HUES64 (cell line): ENCODE results near the gene ELMO2.

Experiments
- H3K27ac ChIP-seq: 2 replicates; pipeline ENCODE4 v1.7.0; 2013; ENCODE audit warnings: low read depth, low read length, inconsistent platforms
- H3K27me3 ChIP-seq: 2 replicates; pipeline ENCODE4 v1.6.1; 2013; ENCODE audit warnings: mild to moderate bottlenecking, low read length; ENCODE audit not compliant: insufficient read depth
- H3K36me3 ChIP-seq: 2 replicates; pipeline ENCODE4 v1.6.1; 2013; ENCODE audit warnings: mild to moderate bottlenecking, low read length; ENCODE audit not compliant: insufficient read depth
- H3K4me1 ChIP-seq: 2 replicates; pipeline ENCODE4 v1.6.1; 2013; ENCODE audit warnings: mild to moderate bottlenecking, low read length, moderate library complexity; ENCODE audit not compliant: insufficient read depth
- H3K4me3 ChIP-seq: 2 replicates; pipeline ENCODE4 v1.5.1; 2013; ENCODE audit warnings: mild to moderate bottlenecking, low read length, moderate library complexity
- H3K9ac ChIP-seq: 2 replicates; pipeline ENCODE4 v1.6.1; 2013; ENCODE audit warnings: mild to moderate bottlenecking, low read depth, low read length
- H3K9me3 ChIP-seq: 2 replicates; pipeline ENCODE4 v1.6.1; 2013; ENCODE audit warnings: low read depth, low read length; ENCODE audit not compliant: insufficient read depth
- WGBS: fragments of 150-250, 120-280 bp; methylation state at CpG from one replicate; pipeline ENCODE4 v1.1.7; 2013; ENCODE audit warnings: missing lambda C conversion rate; 5-methylcytosine and 5-hydroxymethylcytosine counted together

Gene ELMO2

GRCh38 chr20:46406986-46407670 is 713 bp upstream of the ELMO2 start:
- H3K4me3 ChIP-seq = peak overlapping the region; percentile 92
- peaks cover 4% of the 10 kb centered on the region; the same call in 1 of the 2 replicates for H3K36me3 ChIP-seq
- 18% methylated on average over 26 of the region's 26 CpGs for WGBS
- no peaks in the 10 kb centered on the region for H3K9me3 ChIP-seq
- H3K27ac ChIP-seq = no peak overlapping the region
- peak overlapping the region; percentile 33 for H3K9ac ChIP-seq
- H3K4me1 ChIP-seq = peaks cover 12% of the 10 kb centered on the region; the same call in 1 of the 2 replicates
- H3K27me3 ChIP-seq = peaks cover 2% of the 10 kb centered on the region; the same call in 1 of the 2 replicates

- Histone ChIP-seq H3K4me1 (peaks cover 23% of the 10 kb centered on the region), H3K9me3 (no peaks in the 10 kb centered on the region), H3K9ac (no peak overlapping the region; the same call in 1 of the 2 replicates), H3K27me3 (no peaks in the 10 kb centered on the region), H3K4me3 (no peak overlapping the region), H3K36me3 (peaks cover 14% of the 10 kb centered on the region; the same call in 1 of the 2 replicates), H3K27ac (no peak overlapping the region)
- 92% methylated on average over 2 of the region's 2 CpGs for WGBS
Measured at GRCh38 chr20:46402331-46402811, 4.0 kb downstream of the ELMO2 start.

- H3K4me1 ChIP-seq = peaks cover 19% of the 10 kb centered on the region
- H3K27me3 ChIP-seq = no peaks in the 10 kb centered on the region
- H3K9ac ChIP-seq = no peak overlapping the region
- H3K9me3 ChIP-seq = no peaks in the 10 kb centered on the region
- H3K27ac ChIP-seq = no peak overlapping the region
- 81% methylated on average over 2 of the region's 2 CpGs for WGBS
- peaks cover 22% of the 10 kb centered on the region; the same call in 1 of the 2 replicates for H3K36me3 ChIP-seq
- no peak overlapping the region for H3K4me3 ChIP-seq
Measured at GRCh38 chr20:46401478-46401860, 4.9 kb downstream of the ELMO2 start.

DNA sequence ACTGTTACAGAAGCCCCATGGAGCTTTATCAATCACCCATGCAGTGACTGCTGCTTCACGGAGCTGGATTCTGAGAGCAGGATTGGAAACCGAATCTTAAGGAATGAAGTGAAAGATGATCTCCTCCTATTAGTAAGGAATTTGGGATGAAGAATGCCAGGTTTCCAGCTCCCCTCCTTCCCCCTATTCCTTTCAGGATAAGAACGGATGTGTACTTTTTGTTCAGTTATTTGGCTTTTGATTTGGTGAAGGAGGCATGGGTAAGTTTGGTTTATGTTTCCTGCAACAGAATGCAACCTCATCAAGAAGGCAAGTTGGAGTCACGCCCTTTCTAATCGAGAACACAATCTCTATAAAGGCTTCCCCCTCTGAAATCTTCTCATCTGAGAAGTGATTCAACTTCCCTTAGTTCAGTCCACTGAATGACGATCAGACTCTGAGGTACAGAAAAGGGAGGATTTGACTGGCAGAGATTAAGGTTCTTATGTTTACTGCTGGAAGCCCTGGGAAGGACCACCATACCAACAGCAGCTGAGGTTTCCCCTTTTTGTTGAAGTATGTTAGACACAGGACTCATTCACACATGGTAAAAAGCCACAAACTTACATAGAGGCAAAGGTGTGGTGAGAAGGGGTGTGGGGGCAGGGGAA is 5.5 kb downstream of the ELMO2 start:
- Histone ChIP-seq H3K36me3 (peaks cover 28% of the 10 kb centered on the region; the same call in 1 of the 2 replicates), H3K27ac (peak overlapping the region; percentile 53; the same call in 1 of the 2 replicates), H3K9me3 (no peaks in the 10 kb centered on the region), H3K9ac (no peak overlapping the region), H3K4me3 (no peak overlapping the region), H3K27me3 (no peaks in the 10 kb centered on the region), H3K4me1 (peaks cover 19% of the 10 kb centered on the region)
- WGBS = 63% methylated on average over 6 of the region's 6 CpGs

GRCh38 chr20:46400253-46400652 is 6.2 kb downstream of the ELMO2 start:
- no peaks in the 10 kb centered on the region for H3K9me3 ChIP-seq
- no peak overlapping the region for H3K4me3 ChIP-seq
- peaks cover 33% of the 10 kb centered on the region; the same call in 1 of the 2 replicates for H3K36me3 ChIP-seq
- no peak overlapping the region for H3K9ac ChIP-seq
- H3K4me1 ChIP-seq = peaks cover 19% of the 10 kb centered on the region
- no peaks in the 10 kb centered on the region for H3K27me3 ChIP-seq
- WGBS = 71% methylated on average over 2 of the region's 4 CpGs
- no peak overlapping the region for H3K27ac ChIP-seq

GRCh38 chr20:46399401-46399800 is 7.0 kb downstream of the ELMO2 start:
- Histone ChIP-seq H3K9ac (no peak overlapping the region), H3K36me3 (peaks cover 40% of the 10 kb centered on the region), H3K4me3 (no peak overlapping the region), H3K27me3 (no peaks in the 10 kb centered on the region), H3K4me1 (peaks cover 19% of the 10 kb centered on the region), H3K9me3 (no peaks in the 10 kb centered on the region), H3K27ac (no peak overlapping the region)
- 97% methylated on average over 3 of the region's 3 CpGs for WGBS

DNA sequence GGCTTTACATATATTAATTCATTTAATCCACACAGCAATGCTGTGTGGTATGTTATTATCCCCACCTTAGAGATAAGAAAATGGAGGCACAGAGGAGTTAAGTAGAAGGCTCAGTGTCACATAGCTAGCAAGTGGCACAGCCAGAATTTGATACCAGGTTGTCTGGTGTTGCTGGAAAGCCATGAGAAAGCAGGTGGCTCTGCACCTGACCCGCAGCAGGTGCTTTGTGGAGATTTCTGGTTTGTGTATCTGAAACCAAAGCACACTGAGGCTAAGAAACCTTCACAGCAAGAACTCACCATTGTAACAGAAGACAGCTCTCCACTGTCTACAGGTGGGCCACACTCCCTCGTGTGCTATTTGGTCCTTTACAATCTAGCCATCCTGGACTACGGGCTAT is 7.5 kb downstream of the ELMO2 start:
- Histone ChIP-seq H3K9ac (no peak overlapping the region), H3K4me1 (peaks cover 19% of the 10 kb centered on the region), H3K9me3 (no peaks in the 10 kb centered on the region), H3K36me3 (peaks cover 45% of the 10 kb centered on the region), H3K27ac (no peak overlapping the region), H3K27me3 (no peaks in the 10 kb centered on the region), H3K4me3 (no peak overlapping the region)
- 92% methylated on average over 3 of the region's 3 CpGs for WGBS

- Histone ChIP-seq H3K9ac (no peak overlapping the region), H3K27me3 (no peaks in the 10 kb centered on the region), H3K4me1 (peaks cover 11% of the 10 kb centered on the region), H3K9me3 (no peaks in the 10 kb centered on the region), H3K4me3 (no peak overlapping the region), H3K27ac (no peak overlapping the region), H3K36me3 (peaks cover 67% of the 10 kb centered on the region)
- WGBS = 94% methylated on average over 6 of the region's 7 CpGs
Measured at GRCh38 chr20:46396052-46396740, 10.2 kb downstream of the ELMO2 start.

GRCh38 chr20:46394872-46395760 is 11.3 kb downstream of the ELMO2 start:
- Histone ChIP-seq H3K9me3 (no peaks in the 10 kb centered on the region), H3K4me3 (no peak overlapping the region), H3K4me1 (peaks cover under 1% of the 10 kb centered on the region), H3K36me3 (peaks cover 78% of the 10 kb centered on the region), H3K27ac (no peak overlapping the region), H3K9ac (no peak overlapping the region), H3K27me3 (no peaks in the 10 kb centered on the region)
- 93% methylated on average over 10 of the region's 11 CpGs for WGBS

- Histone ChIP-seq H3K27me3 (no peaks in the 10 kb centered on the region), H3K4me1 (no peaks in the 10 kb centered on the region), H3K9me3 (no peaks in the 10 kb centered on the region), H3K27ac (no peak overlapping the region), H3K4me3 (no peak overlapping the region), H3K9ac (no peak overlapping the region), H3K36me3 (peaks cover 85% of the 10 kb centered on the region)
- 91% methylated on average over 6 of the region's 6 CpGs for WGBS
Measured at GRCh38 chr20:46393967-46394366, 12.4 kb downstream of the ELMO2 start.
